HG03060 (cell line): ENCODE results near the gene KPNA6.
"Not testable (repeated sequence)": the region's sequence is repeated elsewhere in the genome, so short reads cannot be mapped to it uniquely, and the experiment has no call there.

Source experiments
- ATAC-seq: cut with Tn5 transposase; IDR thresholded peaks from one replicate; pipeline ENCODE4 v1.9.1; 2021; ENCODE audit warnings: low read depth, moderate number of reproducible peaks; ENCODE audit not compliant: unreplicated experiment

KPNA6 gene

GRCh38 chr1:32107742-32108661 lies at the start of gene KPNA6:
TSS of gene KPNA6 (plus strand) at chr1:32108056. CDS start at chr1:32108131, 75 bp downstream.
- peak; percentile 65 for ATAC-seq

GRCh38 chr1:32060914-32061313 lies 46.9 kb upstream of the KPNA6 start:
- ATAC-seq, result no peak

DNA sequence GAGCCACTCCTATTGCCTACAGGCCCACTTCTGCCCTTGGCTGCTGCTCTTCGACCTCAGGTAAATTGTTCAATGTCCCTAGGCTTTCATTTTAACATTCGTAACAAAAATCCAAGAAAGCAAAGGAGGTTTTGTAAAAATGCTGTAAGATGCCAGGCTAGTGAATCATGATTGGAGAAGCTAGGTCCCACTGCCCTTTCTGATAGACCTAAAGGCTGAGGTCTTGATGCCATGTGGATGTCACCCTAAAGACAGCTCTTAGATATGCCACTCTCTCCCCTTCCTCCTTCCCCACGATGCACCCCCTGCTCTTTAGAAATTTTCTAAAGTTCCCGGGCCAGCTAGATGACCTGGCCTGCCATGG lies 45.0 kb upstream of the KPNA6 start:
- no peak for ATAC-seq

GRCh38 chr1:32063261-32063681 lies 44.6 kb upstream of the KPNA6 start:
- no peak for ATAC-seq

- not testable (repeated sequence) for ATAC-seq
Measured at GRCh38 chr1:32065613-32066488, 42.0 kb upstream of the KPNA6 start.

DNA sequence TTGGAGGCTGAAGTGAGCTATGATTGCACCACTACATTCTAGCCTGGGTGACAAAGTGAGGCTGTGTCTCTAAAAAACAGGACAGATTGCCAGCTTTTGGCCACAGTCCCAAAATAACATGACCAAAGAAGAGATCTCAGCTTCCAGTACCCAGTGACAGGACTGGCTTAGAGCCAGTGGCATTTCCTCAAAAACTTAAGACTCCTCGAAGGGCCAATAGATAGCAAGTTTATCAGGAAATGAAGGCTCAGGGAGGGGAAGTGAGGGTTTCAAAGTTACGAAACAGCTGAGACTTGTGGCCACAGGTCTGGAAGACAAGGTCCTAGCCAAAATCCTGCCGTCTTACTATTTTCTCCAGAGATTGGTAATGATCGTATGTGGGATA lies 41.4 kb upstream of the KPNA6 start:
- ATAC-seq, result no peak

DNA sequence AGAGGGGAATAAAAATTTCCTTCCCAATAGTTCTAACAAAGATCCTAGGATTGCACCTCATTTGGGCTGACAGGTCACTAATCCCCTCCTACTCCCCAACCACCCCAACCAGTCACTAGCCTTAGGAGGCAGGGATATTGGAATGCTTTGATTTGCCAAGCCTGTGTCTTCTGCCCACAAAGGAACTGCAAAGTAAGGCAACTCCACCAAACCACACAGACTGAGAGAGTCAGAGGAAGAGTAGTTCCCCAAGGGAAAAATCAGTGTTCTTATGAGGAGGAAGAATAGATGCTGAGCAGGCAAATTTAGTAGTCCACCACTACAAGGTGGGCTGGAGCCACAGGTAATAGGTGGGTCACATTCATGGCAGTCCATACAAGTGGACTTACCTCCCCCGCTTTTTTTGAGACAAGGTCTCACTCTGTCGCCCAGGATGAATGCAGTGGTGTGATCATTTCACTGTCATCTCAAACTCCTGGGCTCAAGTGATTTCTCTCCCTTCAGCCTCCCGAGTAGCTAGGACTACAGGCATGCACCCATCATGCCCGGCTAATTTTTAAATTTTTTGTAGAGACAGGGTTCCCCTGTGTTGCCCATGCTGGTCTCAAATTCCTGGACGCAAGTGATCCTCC lies 38.8 kb upstream of the KPNA6 start:
- no peak for ATAC-seq

DNA sequence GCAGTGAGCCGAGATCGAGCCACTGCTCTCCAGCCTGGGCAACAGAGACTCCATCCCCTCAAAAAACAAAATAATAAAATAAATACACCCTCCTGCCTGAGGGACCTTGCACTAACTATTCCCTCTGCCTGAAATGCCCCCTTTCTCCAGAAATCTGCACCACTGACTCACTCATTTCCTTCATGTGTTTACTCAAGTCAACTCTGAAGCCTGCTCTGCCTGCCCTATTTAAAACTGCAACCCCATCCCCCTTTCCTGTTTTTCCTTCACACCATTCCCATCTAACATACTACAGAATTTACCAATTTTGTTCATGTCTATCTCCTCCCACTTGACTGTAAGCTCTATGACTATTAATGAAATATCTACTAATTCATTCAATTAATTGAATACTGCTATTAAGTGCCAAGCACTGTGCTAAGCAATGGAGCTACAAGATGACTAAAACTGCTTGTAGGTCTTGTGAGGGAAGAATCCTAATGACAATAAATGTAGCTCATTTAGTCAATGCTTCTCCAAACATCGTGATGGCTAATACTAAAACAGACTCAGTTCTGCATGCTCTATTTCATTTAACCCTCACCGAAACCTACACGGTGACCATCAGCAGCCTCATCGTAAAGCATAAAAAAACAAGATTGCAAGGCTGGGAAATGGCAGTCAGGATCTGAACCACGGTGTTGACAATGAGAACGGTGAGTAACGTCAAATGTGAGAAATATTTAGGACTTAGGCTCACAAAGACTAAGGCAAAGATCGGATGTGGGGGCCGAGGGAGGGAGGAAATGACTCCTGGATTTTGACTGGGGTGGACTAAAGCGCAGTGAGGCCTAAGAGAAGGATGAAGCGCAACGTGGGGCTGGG lies 35.9 kb upstream of the KPNA6 start:
- ATAC-seq, result no peak

DNA sequence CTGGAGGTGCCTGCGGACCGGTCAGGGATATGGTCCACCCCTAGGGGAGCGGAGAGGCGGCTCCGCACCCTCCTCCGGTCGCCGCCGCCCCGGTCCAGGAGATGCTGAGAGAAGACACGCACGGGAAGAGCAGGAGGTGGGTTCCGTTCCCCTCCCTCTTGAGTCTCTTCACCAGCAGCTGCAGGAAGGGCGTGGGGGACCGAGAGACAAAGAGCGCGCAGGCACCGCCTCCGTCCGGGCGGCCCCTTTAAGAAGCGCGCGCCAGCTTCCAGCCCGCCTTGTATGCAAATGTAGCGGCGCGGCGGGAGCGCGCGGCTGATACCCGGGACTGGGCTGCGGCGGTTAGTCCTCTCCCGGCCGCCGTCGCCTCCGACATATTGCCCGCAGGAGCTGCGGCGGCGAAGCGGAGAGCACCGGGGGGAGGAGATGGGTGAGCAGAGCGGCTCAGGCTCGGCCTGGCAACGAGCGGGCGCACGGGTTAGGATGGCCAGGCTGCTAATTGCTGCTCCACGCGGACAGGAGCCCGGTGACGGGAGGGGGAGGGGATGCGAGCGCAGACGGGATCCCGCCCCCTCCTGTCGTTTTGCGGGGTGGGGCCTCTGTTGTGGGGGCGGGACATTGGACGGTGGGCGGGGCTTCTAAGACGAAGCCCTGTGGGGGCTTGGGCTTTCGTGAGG lies 35.1 kb upstream of the KPNA6 start, which contains the start of gene TMEM39B:
TSS of gene TMEM39B (plus strand) at position 318 of the 677 bp plus-strand sequence. CDS start at position 427, 109 bp downstream.
- ATAC-seq, result peak; percentile 74

GRCh38 chr1:32073299-32074229 lies 34.3 kb upstream of the KPNA6 start:
- no peak for ATAC-seq

GRCh38 chr1:32074841-32075240 lies 33.0 kb upstream of the KPNA6 start:
- ATAC-seq, result no peak

DNA sequence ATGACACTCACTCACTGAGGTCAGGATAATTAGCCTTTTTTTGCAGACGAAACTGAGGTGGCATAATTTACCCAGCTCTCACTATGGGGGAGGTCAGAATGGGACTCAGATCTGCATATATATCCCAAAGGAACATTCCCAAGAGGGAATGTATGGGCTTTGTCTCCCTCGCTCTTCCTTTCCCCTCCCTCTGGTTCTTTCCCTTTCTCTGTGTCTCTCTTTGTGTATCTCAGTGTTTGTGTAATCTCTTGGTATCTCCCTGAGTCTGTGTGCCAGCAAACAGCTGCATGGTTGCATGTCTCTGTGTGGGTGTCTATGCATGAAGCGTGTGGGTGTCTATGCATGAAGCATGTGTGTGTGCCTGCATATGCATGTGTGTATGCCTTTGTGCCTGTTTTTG lies 30.4 kb upstream of the KPNA6 start:
- ATAC-seq, result no peak

DNA sequence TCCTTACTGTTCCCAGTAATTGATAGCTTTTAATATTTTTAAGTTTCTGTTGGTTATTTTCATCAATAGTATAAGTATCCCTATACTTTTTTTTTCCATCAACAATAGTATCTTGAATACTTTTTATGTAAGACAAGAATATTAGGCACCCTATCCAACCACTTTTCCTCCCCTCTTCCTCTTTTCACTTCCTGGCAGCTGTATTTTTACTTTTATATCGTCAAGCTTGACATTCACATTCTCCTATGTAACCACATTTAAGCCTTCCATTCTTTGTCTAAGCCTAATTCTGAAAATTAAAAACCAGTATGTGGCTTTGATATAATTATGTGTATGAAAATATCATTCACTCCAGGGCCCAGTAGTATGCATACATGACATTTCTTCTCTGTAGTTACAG lies 25.8 kb upstream of the KPNA6 start:
- no peak for ATAC-seq

DNA sequence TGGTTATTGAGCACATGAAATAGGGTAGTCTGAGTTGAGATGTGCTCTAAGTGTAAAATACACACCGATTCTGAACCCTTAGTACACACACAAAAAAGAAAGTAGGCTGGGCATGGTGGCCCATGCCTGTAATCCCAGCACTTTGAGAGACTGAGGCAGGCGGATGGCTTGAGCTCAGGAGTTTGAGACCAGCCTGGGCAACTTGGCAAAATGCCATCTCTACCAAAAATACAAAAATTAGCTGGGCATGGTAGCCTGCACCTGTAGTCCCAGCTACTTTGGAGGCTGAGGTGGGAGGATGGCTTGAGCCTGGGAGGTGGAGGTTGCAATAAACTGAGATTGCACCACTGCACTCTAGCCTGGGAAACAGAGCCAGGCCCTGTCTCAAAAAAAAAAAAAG lies 21.5 kb upstream of the KPNA6 start:
- ATAC-seq, result not testable (repeated sequence)

DNA sequence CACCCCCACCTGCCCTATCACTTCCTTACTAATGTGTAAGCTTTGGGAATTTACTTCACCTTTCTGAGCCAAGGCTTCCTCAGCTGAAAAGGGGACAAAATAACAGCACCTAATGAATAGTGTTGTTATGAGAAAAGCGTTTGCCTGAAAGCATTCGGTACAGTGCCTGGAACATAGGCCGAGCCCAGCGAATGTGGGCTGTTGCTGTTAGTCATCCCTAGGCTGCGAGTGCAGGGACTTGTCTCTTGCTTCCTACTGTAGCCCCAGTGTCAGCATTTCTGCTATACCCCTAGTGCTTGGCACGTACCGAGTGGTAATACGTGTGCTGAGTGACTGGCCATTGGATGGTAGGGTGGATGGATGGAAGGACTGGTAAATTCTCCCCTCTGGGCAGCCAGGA lies 16.7 kb upstream of the KPNA6 start:
- ATAC-seq, result no peak

- no peak for ATAC-seq
Measured at GRCh38 chr1:32091591-32091990, 16.3 kb upstream of the KPNA6 start.

DNA sequence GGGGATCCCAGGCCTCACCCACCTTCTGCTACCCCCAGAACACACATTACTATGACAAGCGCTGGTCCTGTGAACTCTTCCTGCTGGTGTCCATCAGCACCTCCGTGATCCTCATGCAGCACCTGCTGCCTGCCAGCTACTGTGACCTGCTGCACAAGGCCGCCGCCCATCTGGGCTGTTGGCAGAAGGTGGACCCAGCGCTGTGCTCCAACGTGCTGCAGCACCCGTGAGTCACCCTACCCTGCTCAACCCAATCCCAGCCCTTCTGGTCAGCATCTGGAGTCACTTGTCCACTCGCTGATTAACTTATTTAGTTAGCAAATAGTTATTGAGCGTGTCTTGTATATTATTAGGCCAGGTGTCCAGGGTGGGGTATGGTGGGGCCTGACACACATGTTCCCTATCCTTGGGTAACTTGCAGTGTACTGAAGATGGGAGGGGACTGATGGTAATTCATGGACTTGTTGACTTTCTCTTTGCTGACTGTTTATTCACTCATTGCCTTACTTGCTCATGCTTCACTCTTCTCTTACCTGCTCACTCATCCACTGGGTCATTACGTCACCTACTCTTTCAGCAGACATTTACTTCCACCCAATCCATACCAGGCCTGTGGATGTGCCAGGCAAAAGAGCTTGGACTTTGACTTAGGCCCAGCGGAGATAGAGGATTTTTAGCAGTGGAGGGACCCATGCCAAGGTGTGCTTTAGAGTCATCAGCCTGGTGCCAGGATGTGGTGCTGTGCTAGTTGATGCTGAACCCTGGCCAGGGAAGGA lies 12.9 kb upstream of the KPNA6 start:
- no peak for ATAC-seq

DNA sequence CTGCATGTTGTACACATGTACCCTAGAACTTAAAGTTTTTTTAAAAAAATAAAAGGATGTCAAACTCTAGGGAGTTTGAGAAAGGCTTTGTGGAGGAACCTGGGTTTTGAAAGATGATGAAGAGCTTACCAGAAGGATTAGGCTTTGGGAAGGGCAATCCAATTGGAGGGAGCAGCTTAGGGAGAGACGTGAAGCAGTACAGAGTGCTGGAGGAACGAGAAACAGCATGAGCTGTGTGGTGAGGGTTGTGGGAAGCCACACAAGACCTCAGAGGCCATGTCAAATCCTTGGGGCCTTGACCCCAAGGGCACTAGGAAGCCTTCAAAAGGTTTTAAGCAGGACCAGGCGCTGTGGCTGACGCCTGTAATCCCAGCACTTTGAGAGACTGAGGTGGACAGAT lies 8.4 kb upstream of the KPNA6 start:
- ATAC-seq, result no peak
